ENCODE measurements around the gene ARID1B. TPM values are rescaled to one million over a fixed set of nuclear protein-coding genes. Genes with fewer than 3 reads are reported as not detected.

The ARID1B gene
- total RNA-seq, 2 donors from 2014 or later, result 74.0 to 110 TPM

DNA sequence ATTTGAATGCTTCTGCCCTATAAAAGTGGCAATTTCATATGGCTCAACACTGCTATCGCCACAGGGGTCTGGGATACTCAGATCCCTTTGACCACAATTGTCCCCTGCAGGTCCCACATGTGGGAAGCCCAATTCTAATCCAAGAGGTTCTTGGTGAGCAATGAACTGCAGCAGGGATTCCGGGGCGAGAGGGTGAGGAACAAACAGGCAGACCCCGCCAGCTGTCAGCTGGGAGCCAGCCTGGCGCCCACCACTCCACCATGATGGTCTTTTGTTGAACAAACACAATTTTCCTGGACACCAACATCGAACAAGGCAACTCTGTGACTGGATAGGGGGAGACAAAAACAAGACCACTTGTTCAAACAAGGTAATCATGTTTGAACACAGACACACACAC is 465.6 kb downstream of the ARID1B start:
- no peak for DNase-seq
- H3K9me3 ChIP-seq (ENCODE audit: control insufficient read depth, low read length), result no peaks in the 10 kb centered on the region
- peaks cover 5% of the 10 kb centered on the region for H3K27me3 ChIP-seq (ENCODE audit: control insufficient read depth, insufficient read depth, low read length, poor library complexity, severe bottlenecking)
- peaks cover 21% of the 10 kb centered on the region for H3K27me3 Mint-ChIP-seq (ENCODE audit: insufficient read depth)
- peaks cover 2% of the 10 kb centered on the region for H3K9me3 Mint-ChIP-seq
- no peak overlapping the region for H3K9ac ChIP-seq (ENCODE audit: extremely low read depth, low read length, poor library complexity, severe bottlenecking)
- H3K4me1 ChIP-seq (ENCODE audit: control insufficient read depth, insufficient read depth, low read length), result no peaks in the 10 kb centered on the region
- no peak overlapping the region for H3K27ac Mint-ChIP-seq
- H3K4me3 Mint-ChIP-seq, result no peak overlapping the region
- no peaks in the 10 kb centered on the region for H3K36me3 ChIP-seq (ENCODE audit: control insufficient read depth, insufficient read depth, low read length)
- H3K4me1 Mint-ChIP-seq, result peaks cover 16% of the 10 kb centered on the region
- no peak overlapping the region for H3K4me3 ChIP-seq (ENCODE audit: low read length)
- no peaks in the 10 kb centered on the region for H3K36me3 Mint-ChIP-seq (ENCODE audit: low read depth)
- 92 to 93% methylated on average over 3 to 6 of the region's 6 CpGs for WGBS, 2 experiments (ENCODE audit: insufficient coverage in 1 of 2, insufficient read length in 1 of 2)
- no peak overlapping the region for H3K27ac ChIP-seq (ENCODE audit: low read depth, low read length)
- TF ChIP-seq, protein P1, sequence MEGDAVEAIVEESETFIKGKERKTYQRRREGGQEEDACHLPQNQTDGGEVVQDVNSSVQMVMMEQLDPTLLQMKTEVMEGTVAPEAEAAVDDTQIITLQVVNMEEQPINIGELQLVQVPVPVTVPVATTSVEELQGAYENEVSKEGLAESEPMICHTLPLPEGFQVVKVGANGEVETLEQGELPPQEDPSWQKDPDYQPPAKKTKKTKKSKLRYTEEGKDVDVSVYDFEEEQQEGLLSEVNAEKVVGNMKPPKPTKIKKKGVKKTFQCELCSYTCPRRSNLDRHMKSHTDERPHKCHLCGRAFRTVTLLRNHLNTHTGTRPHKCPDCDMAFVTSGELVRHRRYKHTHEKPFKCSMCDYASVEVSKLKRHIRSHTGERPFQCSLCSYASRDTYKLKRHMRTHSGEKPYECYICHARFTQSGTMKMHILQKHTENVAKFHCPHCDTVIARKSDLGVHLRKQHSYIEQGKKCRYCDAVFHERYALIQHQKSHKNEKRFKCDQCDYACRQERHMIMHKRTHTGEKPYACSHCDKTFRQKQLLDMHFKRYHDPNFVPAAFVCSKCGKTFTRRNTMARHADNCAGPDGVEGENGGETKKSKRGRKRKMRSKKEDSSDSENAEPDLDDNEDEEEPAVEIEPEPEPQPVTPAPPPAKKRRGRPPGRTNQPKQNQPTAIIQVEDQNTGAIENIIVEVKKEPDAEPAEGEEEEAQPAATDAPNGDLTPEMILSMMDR (conservative IDR thresholded peaks at IDR 0.05), result no peak

DNA sequence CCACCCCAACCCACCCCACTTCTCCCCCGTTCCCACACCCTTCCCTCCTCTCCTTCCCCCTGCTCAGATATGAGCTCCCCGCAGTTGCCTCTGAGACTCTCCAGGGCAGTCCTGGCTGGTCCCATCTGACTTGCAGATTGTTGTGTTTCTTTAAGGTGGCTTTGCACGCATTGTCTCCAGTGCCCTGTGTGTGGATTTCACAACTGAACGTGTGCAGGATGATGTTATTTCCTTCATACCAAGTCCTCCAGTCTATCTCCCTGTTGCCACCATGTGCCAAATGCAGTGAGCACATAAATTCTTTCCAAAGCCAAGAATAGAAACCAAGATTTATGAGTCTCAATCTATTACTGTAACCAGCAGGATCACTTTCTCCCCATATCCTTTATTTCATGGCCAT is 467.0 kb downstream of the ARID1B start:
- Histone ChIP-seq H3K4me3 (ENCODE audit: low read length) (no peak overlapping the region), H3K9ac (ENCODE audit: extremely low read depth, low read length, poor library complexity, severe bottlenecking) (no peak overlapping the region), H3K27me3 (ENCODE audit: control insufficient read depth, insufficient read depth, low read length, poor library complexity, severe bottlenecking) (no peaks in the 10 kb centered on the region), H3K4me1 (ENCODE audit: control insufficient read depth, insufficient read depth, low read length) (no peaks in the 10 kb centered on the region), H3K9me3 (ENCODE audit: control insufficient read depth, low read length) (no peaks in the 10 kb centered on the region), H3K36me3 (ENCODE audit: control insufficient read depth, insufficient read depth, low read length) (no peaks in the 10 kb centered on the region), H3K27ac (ENCODE audit: low read depth, low read length) (no peak overlapping the region)
- Mint-ChIP-seq H3K27me3 (ENCODE audit: insufficient read depth) (peaks cover 10% of the 10 kb centered on the region), H3K36me3 (ENCODE audit: low read depth) (no peaks in the 10 kb centered on the region), H3K27ac (no peak overlapping the region), H3K4me3 (no peak overlapping the region), H3K9me3 (peaks cover 9% of the 10 kb centered on the region), H3K4me1 (peaks cover 16% of the 10 kb centered on the region)
- TF ChIP-seq, protein P1 (conservative IDR thresholded peaks at IDR 0.05), result no peak
- no peak for DNase-seq
- WGBS, 2 experiments (ENCODE audit: insufficient coverage in 1 of 2, insufficient read length in 1 of 2), result 87 to 94% methylated on average over 2 to 4 of the region's 4 CpGs

GRCh38 chr6:157244780-157245179 is 467.6 kb downstream of the ARID1B start:
- no peaks in the 10 kb centered on the region for H3K36me3 Mint-ChIP-seq (ENCODE audit: low read depth)
- TF ChIP-seq, protein P1 (conservative IDR thresholded peaks at IDR 0.05), result no peak
- 72 to 82% methylated on average over 2 to 4 of the region's 4 CpGs for WGBS, 2 experiments (ENCODE audit: insufficient coverage in 1 of 2, insufficient read length in 1 of 2)
- H3K27ac Mint-ChIP-seq, result no peak overlapping the region
- no peaks in the 10 kb centered on the region for H3K4me1 ChIP-seq (ENCODE audit: control insufficient read depth, insufficient read depth, low read length)
- peaks cover 14% of the 10 kb centered on the region for H3K27me3 Mint-ChIP-seq (ENCODE audit: insufficient read depth)
- H3K36me3 ChIP-seq (ENCODE audit: control insufficient read depth, insufficient read depth, low read length), result no peaks in the 10 kb centered on the region
- H3K9me3 ChIP-seq (ENCODE audit: control insufficient read depth, low read length), result no peaks in the 10 kb centered on the region
- peaks cover 16% of the 10 kb centered on the region for H3K4me1 Mint-ChIP-seq
- H3K4me3 ChIP-seq (ENCODE audit: low read length), result no peak overlapping the region
- peaks cover 9% of the 10 kb centered on the region for H3K9me3 Mint-ChIP-seq
- H3K4me3 Mint-ChIP-seq, result no peak overlapping the region
- H3K27ac ChIP-seq (ENCODE audit: low read depth, low read length), result no peak overlapping the region
- no peak for DNase-seq
- no peak overlapping the region for H3K9ac ChIP-seq (ENCODE audit: extremely low read depth, low read length, poor library complexity, severe bottlenecking)
- H3K27me3 ChIP-seq (ENCODE audit: control insufficient read depth, insufficient read depth, low read length, poor library complexity, severe bottlenecking), result no peaks in the 10 kb centered on the region

All from endodermal cell (in vitro differentiated cells).